Measurements from ENCODE around the gene C17orf107.
"Not testable (repeated sequence)": the region's sequence is repeated elsewhere in the genome, so short reads cannot be mapped to it uniquely, and the experiment has no call there.

C17orf107 gene

GRCh38 chr17:4902540-4902939 is 3.2 kb downstream of the C17orf107 start:
- Histone ChIP-seq H3K9me3 (ENCODE audit: control insufficient read depth, low read length) (no peaks in the 10 kb centered on the region), H3K27me3 (replicated peaks; ENCODE audit: control insufficient read depth, insufficient read depth, low read length) (peaks cover 10% of the 10 kb centered on the region), H3K9ac (ENCODE audit: low read length) (no peak overlapping the region), H3K4me3 (ENCODE audit: low read length) (no peak overlapping the region), H3K36me3 (ENCODE audit: control insufficient read depth, insufficient read depth, low read length, severe bottlenecking) (no peaks in the 10 kb centered on the region), H3K4me1 (ENCODE audit: control insufficient read depth, insufficient read depth, low read length) (peaks cover 6% of the 10 kb centered on the region)
- no peak for DNase-seq (ENCODE audit: low read depth)

GRCh38 chr17:4903051-4903818 is 3.9 kb downstream of the C17orf107 start, which contains the start of gene CHRNE:
Gene CHRNE, minus strand, starts transcription at chr17:4903098. Its CDS starts 35 bp downstream, at chr17:4903063.
- no peak within 1 kb of the TSS for H3K4me3 ChIP-seq (ENCODE audit: low read length)
- H3K27me3 ChIP-seq (replicated peaks; ENCODE audit: control insufficient read depth, insufficient read depth, low read length), result peaks cover 10% of the 10 kb centered on the region
- no peaks in the 10 kb centered on the region for H3K9me3 ChIP-seq (ENCODE audit: control insufficient read depth, low read length)
- no peaks in the 10 kb centered on the region for H3K36me3 ChIP-seq (ENCODE audit: control insufficient read depth, insufficient read depth, low read length, severe bottlenecking)
- no peak within 1 kb of the TSS for H3K9ac ChIP-seq (ENCODE audit: low read length)
- peaks cover 6% of the 10 kb centered on the region for H3K4me1 ChIP-seq (ENCODE audit: control insufficient read depth, insufficient read depth, low read length)
- peak; percentile 90 for DNase-seq (ENCODE audit: low read depth)

GRCh38 chr17:4906642-4907041 is 7.3 kb downstream of the C17orf107 start:
- not testable (repeated sequence) for H3K36me3 ChIP-seq (ENCODE audit: control insufficient read depth, insufficient read depth, low read length, severe bottlenecking); H3K9ac ChIP-seq (ENCODE audit: low read length); H3K4me3 ChIP-seq (ENCODE audit: low read length); DNase-seq (ENCODE audit: low read depth); H3K9me3 ChIP-seq (ENCODE audit: control insufficient read depth, low read length)
- H3K27me3 ChIP-seq (replicated peaks; ENCODE audit: control insufficient read depth, insufficient read depth, low read length), result peaks cover 10% of the 10 kb centered on the region
- peaks cover 13% of the 10 kb centered on the region for H3K4me1 ChIP-seq (ENCODE audit: control insufficient read depth, insufficient read depth, low read length)

GRCh38 chr17:4908301-4908700 is 9.0 kb downstream of the C17orf107 start:
- Histone ChIP-seq H3K4me1 (ENCODE audit: control insufficient read depth, insufficient read depth, low read length) (peaks cover 13% of the 10 kb centered on the region), H3K27me3 (replicated peaks; ENCODE audit: control insufficient read depth, insufficient read depth, low read length) (peaks cover 10% of the 10 kb centered on the region), H3K9ac (ENCODE audit: low read length) (peak overlapping the region; percentile 70), H3K36me3 (ENCODE audit: control insufficient read depth, insufficient read depth, low read length, severe bottlenecking) (no peaks in the 10 kb centered on the region), H3K4me3 (ENCODE audit: low read length) (no peak overlapping the region), H3K9me3 (ENCODE audit: control insufficient read depth, low read length) (no peaks in the 10 kb centered on the region)
- no peak for DNase-seq (ENCODE audit: low read depth)

GRCh38 chr17:4908711-4909496 is 9.6 kb downstream of the C17orf107 start:
- peaks cover 14% of the 10 kb centered on the region for H3K4me1 ChIP-seq (ENCODE audit: control insufficient read depth, insufficient read depth, low read length)

GRCh38 chr17:4913994-4914393 is 14.7 kb downstream of the C17orf107 start:
- Histone ChIP-seq H3K9me3 (ENCODE audit: control insufficient read depth, low read length) (no peaks in the 10 kb centered on the region), H3K4me3 (ENCODE audit: low read length) (no peak overlapping the region), H3K4me1 (ENCODE audit: control insufficient read depth, insufficient read depth, low read length) (peaks cover 8% of the 10 kb centered on the region), H3K9ac (ENCODE audit: low read length) (no peak overlapping the region), H3K27me3 (replicated peaks; ENCODE audit: control insufficient read depth, insufficient read depth, low read length) (no peaks in the 10 kb centered on the region), H3K36me3 (ENCODE audit: control insufficient read depth, insufficient read depth, low read length, severe bottlenecking) (no peaks in the 10 kb centered on the region)
- DNase-seq (ENCODE audit: low read depth), result peak; percentile 27

More at GRCh38 chr17:4908711-4909496, 9.6 kb downstream of the C17orf107 start:
- H3K9ac ChIP-seq (ENCODE audit: low read length), result peak overlapping the region; percentile 70
- no peaks in the 10 kb centered on the region for H3K36me3 ChIP-seq (ENCODE audit: control insufficient read depth, insufficient read depth, low read length, severe bottlenecking)
- no peak overlapping the region for H3K4me3 ChIP-seq (ENCODE audit: low read length)
- H3K9me3 ChIP-seq (ENCODE audit: control insufficient read depth, low read length), result no peaks in the 10 kb centered on the region
- peaks cover 10% of the 10 kb centered on the region for H3K27me3 ChIP-seq (replicated peaks; ENCODE audit: control insufficient read depth, insufficient read depth, low read length)
- DNase-seq (ENCODE audit: low read depth), result peak; percentile 89

- not testable (repeated sequence) for H3K27me3 ChIP-seq (replicated peaks; ENCODE audit: control insufficient read depth, insufficient read depth, low read length); H3K4me1 ChIP-seq (ENCODE audit: control insufficient read depth, insufficient read depth, low read length); H3K9ac ChIP-seq (ENCODE audit: low read length); H3K36me3 ChIP-seq (ENCODE audit: control insufficient read depth, insufficient read depth, low read length, severe bottlenecking); DNase-seq (ENCODE audit: low read depth); H3K4me3 ChIP-seq (ENCODE audit: low read length); H3K9me3 ChIP-seq (ENCODE audit: control insufficient read depth, low read length)
Measured at GRCh38 chr17:4914551-4914950, 15.2 kb downstream of the C17orf107 start.

- Histone ChIP-seq H3K4me1 (ENCODE audit: control insufficient read depth, insufficient read depth, low read length) (peaks cover 20% of the 10 kb centered on the region), H3K36me3 (ENCODE audit: control insufficient read depth, insufficient read depth, low read length, severe bottlenecking) (no peaks in the 10 kb centered on the region), H3K9me3 (ENCODE audit: control insufficient read depth, low read length) (no peaks in the 10 kb centered on the region), H3K27me3 (replicated peaks; ENCODE audit: control insufficient read depth, insufficient read depth, low read length) (no peaks in the 10 kb centered on the region), H3K9ac (ENCODE audit: low read length) (peak overlapping the region; percentile 59), H3K4me3 (ENCODE audit: low read length) (peak overlapping the region; percentile 35)
- no peak for DNase-seq (ENCODE audit: low read depth)
Measured at GRCh38 chr17:4919511-4920047, 20.2 kb downstream of the C17orf107 start.

GRCh38 chr17:4920351-4921048 is 21.2 kb downstream of the C17orf107 start:
- no peaks in the 10 kb centered on the region for H3K27me3 ChIP-seq (replicated peaks; ENCODE audit: control insufficient read depth, insufficient read depth, low read length)
- H3K36me3 ChIP-seq (ENCODE audit: control insufficient read depth, insufficient read depth, low read length, severe bottlenecking), result no peaks in the 10 kb centered on the region
- peaks cover 20% of the 10 kb centered on the region for H3K4me1 ChIP-seq (ENCODE audit: control insufficient read depth, insufficient read depth, low read length)
- peak overlapping the region; percentile 30 for H3K9ac ChIP-seq (ENCODE audit: low read length)
- H3K4me3 ChIP-seq (ENCODE audit: low read length), result peak overlapping the region; percentile 62
- peak; percentile 62 for DNase-seq (ENCODE audit: low read depth)
- no peaks in the 10 kb centered on the region for H3K9me3 ChIP-seq (ENCODE audit: control insufficient read depth, low read length)

GRCh38 chr17:4921320-4921719 is 22.0 kb downstream of the C17orf107 start:
- no peak overlapping the region for H3K4me3 ChIP-seq (ENCODE audit: low read length)
- no peak overlapping the region for H3K9ac ChIP-seq (ENCODE audit: low read length)
- H3K4me1 ChIP-seq (ENCODE audit: control insufficient read depth, insufficient read depth, low read length), result peaks cover 20% of the 10 kb centered on the region
- H3K9me3 ChIP-seq (ENCODE audit: control insufficient read depth, low read length), result no peaks in the 10 kb centered on the region
- no peaks in the 10 kb centered on the region for H3K36me3 ChIP-seq (ENCODE audit: control insufficient read depth, insufficient read depth, low read length, severe bottlenecking)
- H3K27me3 ChIP-seq (replicated peaks; ENCODE audit: control insufficient read depth, insufficient read depth, low read length), result no peaks in the 10 kb centered on the region
- no peak for DNase-seq (ENCODE audit: low read depth)
